Measurements from ENCODE around the gene NSUN7.
A peak's percentile ranks its signal among the peaks of the same experiment; 100 is the strongest.

NSUN7 gene

GRCh38 chr4:40846532-40846931 lies 96.8 kb downstream of the NSUN7 start:
- DNase-seq (ENCODE audit: low spot score) = no peak

- peak; percentile 23 for DNase-seq (ENCODE audit: low spot score)
Observed at GRCh38 chr4:40848251-40848650, 98.5 kb downstream of the NSUN7 start.

- no peak for DNase-seq (ENCODE audit: low spot score)
Observed at GRCh38 chr4:40848940-40849339, 99.2 kb downstream of the NSUN7 start.

- no peak for DNase-seq (ENCODE audit: low spot score)
Observed at GRCh38 chr4:40850496-40850895, 100.7 kb downstream of the NSUN7 start.

- DNase-seq (ENCODE audit: low spot score) = peak; percentile 44
Observed at GRCh38 chr4:40856277-40856839, 106.6 kb downstream of the NSUN7 start.

- DNase-seq (ENCODE audit: low spot score) = peak; percentile 85
Observed at GRCh38 chr4:40856840-40857362, 107.1 kb downstream of the NSUN7 start.

GRCh38 chr4:40857956-40858355 lies 108.2 kb downstream of the NSUN7 start:
- peak; percentile 57 for DNase-seq (ENCODE audit: low spot score)

- DNase-seq (ENCODE audit: low spot score) = peak; percentile 68
Observed at GRCh38 chr4:40858962-40859361, 109.2 kb downstream of the NSUN7 start.

Measured in NAMALWA (cell line).